SU-DHL-6 (cell line): ENCODE measurements around the gene WDR90.

ENCODE experiments used
- H2AFZ ChIP-seq: fragments of 200-600 bp; sonication (generic); 2 replicates; pipeline ENCODE4 v1.6.1; 2014; ENCODE audit warnings: low read depth, mild to moderate bottlenecking, moderate library complexity, mixed read lengths, antibody characterized with exemption, low read length; ENCODE audit not compliant: severe bottlenecking
- H3F3A ChIP-seq: fragments of 200-600 bp; shearing (Covaris generic); 2 replicates; pipeline ENCODE4 v1.6.0; 2016; ENCODE audit warnings: antibody characterized with exemption, mild to moderate bottlenecking; ENCODE audit not compliant: insufficient read depth
- H3K27ac ChIP-seq: fragments of 200-600 bp; sonication (generic); 2 replicates; pipeline ENCODE4 v1.5.1; 2016; ENCODE audit warnings: low read depth, mild to moderate bottlenecking, low read length, moderate library complexity, mixed read lengths
- H3K27me3 ChIP-seq: fragments of 200-600 bp; sonication (generic), shearing (Covaris generic); 2 replicates; pipeline ENCODE4 v1.6.0; 2014; ENCODE audit warnings: mild to moderate bottlenecking, low read length
- H3K36me3 ChIP-seq: fragments of 200-600 bp; sonication (generic); 2 replicates; pipeline ENCODE4 v1.6.1; 2014; ENCODE audit warnings: mild to moderate bottlenecking, low read length, mixed read lengths
- H3K4me2 ChIP-seq: fragments of 300-600, 200-600 bp; shearing (Covaris generic), sonication (generic); 2 replicates; pipeline ENCODE4 v1.6.0; 2014; ENCODE audit warnings: low read length, low read depth, mild to moderate bottlenecking; ENCODE audit not compliant: poor library complexity, severe bottlenecking
- H3K4me3 ChIP-seq: fragments of 200-600 bp; sonication (generic); 2 replicates; pipeline ENCODE4 v1.5.1; 2014; ENCODE audit warnings: antibody characterized with exemption, low read length, mild to moderate bottlenecking, mixed read lengths; ENCODE audit not compliant: insufficient read depth, poor library complexity, severe bottlenecking
- H3K79me2 ChIP-seq: fragments of 200-600 bp; sonication (generic); 2 replicates; pipeline ENCODE4 v1.6.1; 2014; ENCODE audit warnings: mild to moderate bottlenecking, low read length, moderate library complexity; ENCODE audit not compliant: insufficient read depth
- H3K9ac ChIP-seq: fragments of 200-600 bp; sonication (generic); 2 replicates; pipeline ENCODE4 v1.7.0; 2014; ENCODE audit warnings: mild to moderate bottlenecking, low read length
- H3K9me2 ChIP-seq: fragments of 200-600 bp; sonication (generic); replicated peaks from 2 replicates; pipeline ENCODE4 v1.6.1; 2014; ENCODE audit warnings: low read length; ENCODE audit not compliant: insufficient read depth
- H3K9me3 ChIP-seq: fragments of 200-600 bp; sonication (generic); 2 replicates; pipeline ENCODE4 v1.6.1; 2014; ENCODE audit warnings: low read length, mixed read lengths; ENCODE audit not compliant: insufficient read depth
- H4K20me1 ChIP-seq: fragments of 200-600 bp; sonication (generic); 2 replicates; pipeline ENCODE4 v1.6.1; 2014; ENCODE audit warnings: low read depth, mild to moderate bottlenecking, antibody characterized with exemption, low read length, moderate library complexity, mixed read lengths
- EZH2phosphoT487 ChIP-seq: fragments of 200-600 bp; sonication (generic), shearing (Covaris generic); conservative IDR thresholded peaks from 2 replicates; pipeline ENCODE4 v1.6.1; 2018; ENCODE audit warnings: mild to moderate bottlenecking, antibody characterized with exemption, low read length, moderate library complexity, mixed read lengths
- TF ChIP-seq, protein P1 (sequence below): fragments of 200-600 bp; sonication (generic); IDR thresholded peaks from one replicate; pipeline ENCODE4 v1.5.1; 2017; ENCODE audit warnings: antibody characterized with exemption, mild to moderate bottlenecking, low read length, moderate library complexity; ENCODE audit not compliant: insufficient read depth, poor library complexity, severe bottlenecking

Gene WDR90

DNA sequence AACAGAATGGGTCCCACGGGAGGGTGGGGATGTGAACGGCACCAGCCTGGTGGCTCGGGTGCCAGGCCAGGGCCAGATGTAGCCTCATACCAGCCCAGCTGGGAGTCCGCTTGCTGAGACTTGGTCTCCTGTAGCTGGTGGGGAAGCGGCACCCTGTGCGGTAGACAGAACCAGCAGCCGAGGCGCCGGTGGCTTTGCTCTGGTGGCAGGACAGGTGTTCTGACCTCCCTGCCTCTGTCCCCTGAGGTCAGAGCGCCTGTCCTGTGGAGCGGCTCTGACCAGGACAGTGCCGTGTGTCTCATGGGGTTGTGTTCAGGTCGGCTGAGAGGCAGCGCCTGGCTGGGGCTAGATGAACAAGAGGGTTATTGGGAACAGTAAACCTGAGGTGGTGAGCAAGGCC lies 39.2 kb upstream of the WDR90 start:
- no peaks in the 10 kb centered on the region for H3K27me3 ChIP-seq
- no peak for TF ChIP-seq EZH2phosphoT487
- TF ChIP-seq, protein P1, sequence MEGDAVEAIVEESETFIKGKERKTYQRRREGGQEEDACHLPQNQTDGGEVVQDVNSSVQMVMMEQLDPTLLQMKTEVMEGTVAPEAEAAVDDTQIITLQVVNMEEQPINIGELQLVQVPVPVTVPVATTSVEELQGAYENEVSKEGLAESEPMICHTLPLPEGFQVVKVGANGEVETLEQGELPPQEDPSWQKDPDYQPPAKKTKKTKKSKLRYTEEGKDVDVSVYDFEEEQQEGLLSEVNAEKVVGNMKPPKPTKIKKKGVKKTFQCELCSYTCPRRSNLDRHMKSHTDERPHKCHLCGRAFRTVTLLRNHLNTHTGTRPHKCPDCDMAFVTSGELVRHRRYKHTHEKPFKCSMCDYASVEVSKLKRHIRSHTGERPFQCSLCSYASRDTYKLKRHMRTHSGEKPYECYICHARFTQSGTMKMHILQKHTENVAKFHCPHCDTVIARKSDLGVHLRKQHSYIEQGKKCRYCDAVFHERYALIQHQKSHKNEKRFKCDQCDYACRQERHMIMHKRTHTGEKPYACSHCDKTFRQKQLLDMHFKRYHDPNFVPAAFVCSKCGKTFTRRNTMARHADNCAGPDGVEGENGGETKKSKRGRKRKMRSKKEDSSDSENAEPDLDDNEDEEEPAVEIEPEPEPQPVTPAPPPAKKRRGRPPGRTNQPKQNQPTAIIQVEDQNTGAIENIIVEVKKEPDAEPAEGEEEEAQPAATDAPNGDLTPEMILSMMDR: no peak
- no peaks in the 10 kb centered on the region for H3K9me2 ChIP-seq
- H3K9me3 ChIP-seq: no peaks in the 10 kb centered on the region
- no peak overlapping the region for H3K4me3 ChIP-seq
- no peaks in the 10 kb centered on the region for H3K79me2 ChIP-seq
- H4K20me1 ChIP-seq: no peaks in the 10 kb centered on the region
- no peak overlapping the region for H3K27ac ChIP-seq
- H3K36me3 ChIP-seq: no peaks in the 10 kb centered on the region
- no peaks in the 10 kb centered on the region for H3F3A ChIP-seq
- no peak overlapping the region for H2AFZ ChIP-seq
- H3K9ac ChIP-seq: no peak overlapping the region
- H3K4me2 ChIP-seq: no peak overlapping the region

DNA sequence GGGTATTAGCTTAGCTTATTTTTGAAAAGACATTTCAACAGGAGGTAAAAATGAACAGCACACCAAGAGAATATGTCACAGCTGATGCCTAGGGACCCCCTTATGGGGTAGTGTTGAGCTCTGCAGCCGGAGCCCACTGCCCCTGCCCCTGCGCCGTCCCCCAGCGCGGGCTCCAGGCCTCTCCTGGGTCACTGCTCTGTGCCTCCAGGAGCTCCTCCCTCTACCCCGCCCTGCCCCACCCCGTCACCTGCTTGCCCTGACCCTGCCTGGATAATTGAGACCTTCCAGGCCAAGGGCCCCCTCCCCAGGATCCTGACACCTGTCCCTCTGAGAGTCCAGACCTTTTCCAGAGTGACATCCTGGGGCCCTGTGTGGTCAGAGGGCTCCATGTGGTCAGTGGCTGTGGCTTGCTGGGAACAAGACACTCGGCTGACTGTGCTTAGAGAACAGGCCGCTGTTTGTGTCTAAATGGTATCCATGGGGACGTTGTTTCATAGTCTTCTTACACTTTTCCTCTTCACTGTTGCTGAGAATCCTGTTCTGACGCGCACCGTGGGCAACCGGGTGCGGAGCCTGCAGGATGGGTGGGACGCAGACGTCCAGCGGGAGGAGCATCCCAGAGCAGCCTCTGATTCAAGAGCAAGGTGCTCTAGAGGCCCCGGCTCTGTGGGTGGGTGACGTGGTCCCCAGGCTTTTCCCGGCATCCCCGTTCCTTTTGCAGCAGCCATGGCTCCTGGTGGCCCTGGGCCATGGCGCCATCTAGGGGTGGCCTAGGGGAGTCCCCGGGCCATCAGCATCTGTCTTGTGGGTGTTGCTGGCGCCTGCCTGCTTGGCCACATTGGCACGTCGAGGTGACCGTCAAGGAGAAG lies 38.4 kb upstream of the WDR90 start:
- H3K79me2 ChIP-seq: no peaks in the 10 kb centered on the region
- H4K20me1 ChIP-seq: no peaks in the 10 kb centered on the region
- no peaks in the 10 kb centered on the region for H3F3A ChIP-seq
- no peak overlapping the region for H3K27ac ChIP-seq
- no peaks in the 10 kb centered on the region for H3K36me3 ChIP-seq
- H3K27me3 ChIP-seq: no peaks in the 10 kb centered on the region
- H3K9ac ChIP-seq: no peak overlapping the region
- no peak overlapping the region for H2AFZ ChIP-seq
- no peak overlapping the region for H3K4me2 ChIP-seq
- no peaks in the 10 kb centered on the region for H3K9me3 ChIP-seq
- H3K4me3 ChIP-seq: no peak overlapping the region
- TF ChIP-seq, protein P1: peak; percentile 35
- TF ChIP-seq EZH2phosphoT487: no peak
- H3K9me2 ChIP-seq: no peaks in the 10 kb centered on the region

DNA sequence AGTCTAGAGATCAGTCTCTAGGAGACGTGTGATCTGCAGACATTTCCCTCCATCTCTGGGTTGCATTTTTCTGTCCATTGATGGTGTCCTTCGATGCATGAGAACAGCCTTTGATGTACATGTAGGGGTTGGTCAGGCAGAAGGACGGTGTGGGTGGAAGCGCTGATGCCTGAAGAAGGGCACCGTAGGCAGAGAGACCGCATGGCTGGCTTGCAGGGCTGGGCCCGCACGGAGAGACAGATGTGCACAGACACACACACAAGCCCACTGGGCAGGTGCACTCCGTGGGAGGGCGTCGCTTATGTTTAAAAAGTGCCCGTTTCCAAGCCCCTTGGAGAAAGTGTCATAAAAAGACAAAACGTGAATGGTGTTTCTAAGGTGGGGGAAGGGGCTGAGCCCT lies 34.0 kb upstream of the WDR90 start:
- Histone ChIP-seq H3K9ac (no peak overlapping the region), H3K9me3 (no peaks in the 10 kb centered on the region), H3K27me3 (no peaks in the 10 kb centered on the region), H3K36me3 (no peaks in the 10 kb centered on the region), H3F3A (no peaks in the 10 kb centered on the region), H2AFZ (no peak overlapping the region), H3K4me2 (no peak overlapping the region), H3K27ac (no peak overlapping the region), H3K4me3 (no peak overlapping the region), H3K9me2 (no peaks in the 10 kb centered on the region), H4K20me1 (no peaks in the 10 kb centered on the region), H3K79me2 (no peaks in the 10 kb centered on the region)
- no peak for TF ChIP-seq EZH2phosphoT487
- TF ChIP-seq, protein P1: no peak
